HuH-7 (cell line): ENCODE measurements around the gene PLEKHJ1.
A peak's percentile ranks its signal among the peaks of the same experiment; 100 is the strongest.

ENCODE experiments used
- DNase-seq: peaks from one replicate; pipeline ENCODE4 v3.0.0; 2011; ENCODE audit warnings: low spot score

The PLEKHJ1 gene

GRCh38 chr19:2249010-2249866 is 13.1 kb upstream of the PLEKHJ1 start, which contains the start of gene AMH:
Gene AMH (plus strand): TSS chr19:2249323. CDS start chr19:2249333, 10 bp downstream.
- no peak for DNase-seq

DNA sequence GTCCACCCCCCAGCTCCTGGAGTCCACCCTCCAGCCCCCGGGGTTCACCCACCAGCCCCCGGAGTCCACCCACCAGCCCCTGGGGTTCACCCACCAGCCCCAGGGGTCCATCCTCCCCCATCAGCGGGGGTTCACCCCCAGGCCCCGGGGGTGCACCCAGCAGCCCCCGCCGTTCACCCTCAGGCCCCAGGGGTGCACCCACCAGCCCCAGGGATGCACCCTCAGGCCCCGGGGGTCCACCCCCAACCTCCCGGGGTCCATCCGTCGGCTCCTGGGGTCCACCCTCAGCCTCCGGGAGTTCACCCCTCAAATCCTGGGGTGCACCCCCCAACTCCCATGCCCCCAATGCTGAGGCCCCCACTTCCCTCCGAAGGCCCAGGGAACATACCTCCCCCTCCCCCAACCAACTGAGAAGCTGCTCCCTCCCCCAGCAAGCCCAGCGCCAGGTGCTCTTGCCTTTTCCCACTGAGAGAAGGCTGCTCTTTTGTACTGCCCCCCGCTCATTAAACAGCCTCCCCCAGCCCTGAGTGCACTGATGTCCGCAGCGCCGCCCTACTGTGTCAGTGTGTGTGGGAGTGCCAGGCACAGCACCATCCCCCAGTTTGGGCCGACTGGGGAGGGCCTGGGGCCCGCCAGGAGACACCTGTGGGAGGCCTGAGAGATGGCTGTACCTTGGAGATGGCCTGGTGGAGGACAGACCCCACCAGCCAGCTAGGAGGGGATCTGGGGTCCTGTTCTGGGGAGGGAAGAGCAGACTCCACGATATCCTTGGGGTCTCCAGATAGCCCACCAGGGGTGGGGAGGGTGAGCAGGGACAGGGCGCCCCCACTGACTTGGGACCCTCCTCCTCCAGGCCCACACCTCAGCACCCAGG is 12.2 kb upstream of the PLEKHJ1 start:
- no peak for DNase-seq

DNA sequence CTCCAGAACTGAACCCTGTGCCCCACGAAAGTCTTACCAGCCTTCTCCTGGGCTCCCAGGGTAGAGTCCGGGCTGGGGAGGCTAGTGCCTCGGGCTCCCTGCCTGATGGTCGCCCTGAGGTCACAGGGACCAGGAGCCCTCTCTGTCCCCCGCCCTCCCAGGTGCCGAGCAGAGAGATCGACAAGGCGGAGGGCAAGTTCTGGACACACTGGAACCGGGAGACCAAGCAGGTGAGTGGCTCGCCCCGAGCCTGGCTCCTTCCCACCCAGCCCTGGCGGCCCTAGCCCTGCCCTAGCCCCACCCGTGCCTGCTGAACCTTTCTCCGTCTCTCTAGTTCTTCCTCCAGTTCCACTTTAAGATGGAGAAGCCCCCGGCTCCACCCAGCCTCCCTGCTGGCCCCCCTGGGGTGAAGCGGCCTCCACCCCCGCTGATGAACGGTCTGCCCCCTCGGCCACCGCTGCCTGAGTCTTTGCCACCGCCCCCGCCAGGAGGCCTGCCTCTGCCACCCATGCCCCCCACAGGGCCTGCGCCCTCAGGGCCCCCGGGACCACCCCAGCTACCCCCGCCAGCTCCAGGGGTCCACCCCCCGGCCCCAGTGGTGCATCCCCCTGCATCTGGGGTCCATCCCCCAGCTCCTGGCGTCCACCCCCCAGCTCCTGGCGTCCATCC is 11.4 kb upstream of the PLEKHJ1 start:
- no peak for DNase-seq

GRCh38 chr19:2246801-2247361 is 10.8 kb upstream of the PLEKHJ1 start:
- no peak for DNase-seq

- DNase-seq = no peak
Measured at GRCh38 chr19:2246014-2246620, 10.0 kb upstream of the PLEKHJ1 start.

DNA sequence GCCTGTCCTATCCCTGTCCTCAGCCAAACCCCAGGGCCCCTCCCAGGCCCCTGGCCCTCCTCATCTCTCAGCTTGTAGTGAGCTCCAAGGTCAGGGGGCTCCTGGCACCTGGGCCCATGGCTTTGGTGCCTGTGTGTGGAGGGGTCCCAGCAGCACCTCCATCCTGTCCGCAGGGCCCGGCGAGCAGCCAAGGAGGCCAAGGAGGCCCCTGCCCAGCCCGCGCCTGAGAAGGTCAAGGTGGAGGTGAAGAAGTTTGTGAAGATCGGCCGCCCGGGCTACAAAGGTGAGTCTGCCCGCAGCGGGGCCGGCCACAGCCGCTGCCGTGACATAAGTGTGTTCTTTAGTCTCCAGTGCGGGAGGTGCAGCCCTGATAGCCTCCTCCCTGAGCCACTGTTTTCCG is 9.1 kb upstream of the PLEKHJ1 start:
- DNase-seq = no peak

GRCh38 chr19:2244486-2244885 is 8.4 kb upstream of the PLEKHJ1 start:
- no peak for DNase-seq

GRCh38 chr19:2244125-2244411 is 7.9 kb upstream of the PLEKHJ1 start:
- no peak for DNase-seq

DNA sequence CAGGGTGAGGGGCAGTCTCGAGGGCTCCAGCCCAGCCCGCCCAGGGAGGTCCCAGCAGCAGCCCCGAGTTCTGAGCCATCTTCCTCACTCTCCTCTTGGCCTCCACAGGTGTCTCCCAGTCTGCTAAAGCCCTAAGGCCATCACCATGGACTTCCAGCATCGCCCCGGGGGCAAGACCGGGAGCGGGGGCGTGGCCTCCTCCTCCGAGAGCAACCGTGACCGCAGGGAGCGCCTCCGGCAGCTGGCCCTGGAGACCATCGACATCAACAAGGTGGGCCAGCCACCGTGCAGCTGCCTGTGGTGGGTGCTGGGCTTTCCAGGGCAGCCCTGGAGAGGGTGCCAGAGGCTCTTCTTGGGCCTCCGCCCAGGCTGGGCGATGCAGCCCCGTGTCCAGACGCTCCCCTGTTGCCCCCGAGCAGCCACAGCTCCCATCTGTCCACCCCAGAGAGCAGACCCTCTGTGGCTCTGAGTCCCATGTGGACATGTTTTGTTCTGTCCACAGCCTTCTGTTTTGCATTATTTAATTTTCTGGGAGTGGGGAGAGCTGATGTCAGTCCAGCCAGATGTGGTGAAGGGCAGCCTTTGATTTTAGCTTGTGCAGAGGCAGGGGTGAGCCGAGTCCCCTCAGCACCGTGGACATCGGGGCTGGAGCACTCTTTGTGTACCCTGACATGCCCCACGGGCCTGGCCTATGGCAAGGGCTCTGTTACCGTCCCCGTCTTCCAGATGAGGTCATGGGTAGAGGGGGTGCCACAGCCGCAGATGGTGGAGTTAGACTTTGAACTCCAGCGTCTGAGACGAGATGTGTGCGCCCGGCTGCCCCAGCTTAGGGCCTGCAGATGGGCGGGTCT is 7.4 kb upstream of the PLEKHJ1 start:
- DNase-seq = no peak

DNA sequence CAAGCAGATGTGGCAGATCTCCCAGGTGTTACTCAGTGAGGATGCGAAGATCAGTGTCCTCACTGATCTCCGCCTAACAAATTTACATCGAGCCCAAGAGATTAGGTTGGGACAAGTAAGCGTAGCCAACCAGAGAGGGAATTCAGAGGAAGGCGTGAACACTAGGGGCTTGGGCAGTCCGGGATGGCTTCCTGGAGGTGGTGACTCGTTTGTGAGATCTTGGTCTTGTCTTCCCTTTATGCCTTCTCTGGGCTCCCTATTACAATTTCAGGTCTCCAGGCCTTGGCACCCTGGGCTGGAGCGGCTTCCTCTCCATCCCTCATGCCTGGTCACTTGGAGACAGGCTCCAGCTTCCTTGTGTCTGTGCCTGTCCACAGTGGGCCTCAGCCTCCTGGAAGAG is 6.7 kb upstream of the PLEKHJ1 start:
- DNase-seq = no peak

DNA sequence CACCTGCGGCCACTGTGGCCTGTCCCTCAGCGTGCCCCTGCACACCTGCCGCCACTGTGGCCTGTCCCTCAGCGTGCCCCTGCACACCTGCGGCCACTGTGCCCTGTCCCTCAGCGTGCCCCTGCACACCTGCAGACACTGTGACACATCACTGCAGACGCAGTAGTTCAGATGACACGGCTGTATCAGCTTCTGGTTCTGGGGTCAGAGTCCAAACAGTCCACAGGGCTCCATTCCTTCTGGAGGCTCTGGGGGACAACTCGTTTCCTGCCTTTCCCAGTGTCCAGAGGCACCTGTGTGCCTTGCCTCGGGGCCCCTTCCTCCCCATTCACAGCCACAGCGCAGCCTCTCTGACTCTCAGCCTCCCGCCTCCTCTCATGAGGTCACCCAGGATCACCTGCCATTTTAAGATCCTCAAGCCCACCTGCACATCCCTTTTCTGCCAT is 6.0 kb upstream of the PLEKHJ1 start:
- no peak for DNase-seq

DNA sequence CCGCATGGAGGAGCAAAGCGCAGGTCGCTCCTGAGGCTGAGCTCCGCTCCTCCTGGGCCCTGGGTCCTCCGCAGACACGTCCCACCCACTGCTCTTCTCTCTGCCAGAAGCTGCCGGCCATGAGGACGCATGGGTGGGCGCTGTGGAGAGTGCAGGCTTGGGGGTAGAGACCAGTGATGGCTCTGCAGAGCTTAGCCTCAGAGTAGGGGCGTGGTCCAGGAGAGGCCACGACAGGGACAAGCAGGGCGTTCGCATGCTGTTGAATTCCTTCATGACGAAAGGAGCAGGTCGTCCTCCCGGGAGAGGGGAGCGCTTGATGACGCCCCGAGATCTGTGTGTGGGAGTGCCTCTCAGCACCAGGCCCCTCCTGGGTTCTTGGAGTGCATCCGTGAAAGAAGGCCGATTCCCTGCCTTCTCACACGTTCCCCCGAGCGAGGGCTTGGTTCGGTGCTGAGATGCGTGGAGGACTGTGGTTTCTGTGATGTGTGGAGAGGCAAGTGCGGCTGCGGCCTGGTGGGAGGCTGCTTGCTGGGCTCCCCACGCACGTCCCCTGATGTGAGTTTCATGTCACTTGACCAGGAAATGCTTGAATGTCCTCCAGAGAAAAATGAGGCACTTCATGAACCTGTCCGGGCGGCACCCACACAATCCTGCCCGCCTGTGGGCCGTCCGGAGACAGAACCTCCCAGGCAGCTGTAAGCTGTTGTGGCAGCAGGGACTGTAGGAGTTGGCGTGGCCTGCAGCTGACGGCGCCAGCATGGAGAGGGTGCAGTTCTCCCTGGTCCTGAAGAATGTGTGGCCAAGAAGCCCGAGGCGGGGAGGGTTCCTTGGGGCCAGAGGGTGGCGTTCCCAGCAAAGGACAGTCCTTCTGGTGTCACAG is 5.0 kb upstream of the PLEKHJ1 start:
- DNase-seq = no peak

- no peak for DNase-seq
Measured at GRCh38 chr19:2239771-2240770, 3.9 kb upstream of the PLEKHJ1 start.

DNA sequence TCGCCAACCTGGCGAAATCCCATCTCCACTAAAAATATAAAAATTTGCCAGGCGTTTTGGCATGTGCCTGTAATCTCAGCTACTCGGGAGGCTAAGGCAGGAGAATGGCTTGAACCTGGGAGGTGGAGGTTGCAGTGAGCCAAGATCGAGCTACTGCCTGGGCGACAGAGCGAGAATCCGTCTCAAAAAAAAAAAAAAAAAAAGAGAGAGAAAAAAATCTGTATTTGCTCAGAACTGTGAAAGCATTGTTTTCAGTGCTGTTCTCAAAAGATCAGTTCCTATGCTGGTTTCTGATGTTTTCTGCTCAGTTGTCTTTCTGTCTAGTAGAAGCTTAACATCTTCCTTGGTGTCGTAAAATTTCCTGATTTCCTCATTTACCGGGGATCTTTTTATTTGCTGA is 3.0 kb upstream of the PLEKHJ1 start:
- DNase-seq = no peak

DNA sequence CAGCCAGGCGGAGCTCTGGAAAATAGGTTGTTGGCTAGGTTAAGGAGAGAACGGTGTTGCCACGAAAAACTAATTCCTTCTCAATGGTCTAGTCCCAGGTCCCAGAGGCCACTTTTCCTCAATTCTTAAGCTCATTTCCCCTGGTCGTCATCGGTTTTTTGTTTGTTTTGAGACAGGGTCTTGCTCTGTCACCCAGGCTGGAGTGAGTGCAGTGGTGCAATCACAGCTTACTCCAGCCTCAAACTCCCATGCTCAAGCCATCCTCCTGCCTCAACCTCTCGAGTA is 1.7 kb upstream of the PLEKHJ1 start:
- no peak for DNase-seq

GRCh38 chr19:2237051-2237868 is 1.1 kb upstream of the PLEKHJ1 start:
- DNase-seq = no peak

- no peak for DNase-seq
Measured at GRCh38 chr19:2236064-2236313, 140 bp downstream of the PLEKHJ1 start.

- peak; percentile 40 for DNase-seq
Measured at GRCh38 chr19:2235381-2236063, 607 bp downstream of the PLEKHJ1 start.
